Neuronal stem cell (in vitro differentiated cells): ENCODE results near the gene H2BK1.
A peak's percentile ranks its signal among the peaks of the same experiment; 100 is the strongest.

Experiments used
- DNase-seq: peaks from one replicate; pipeline ENCODE4 v3.0.0-alpha.2; 2013; ENCODE audit warnings: low spot score
- H2AFZ ChIP-seq: one replicate; pipeline ENCODE4 v1.6.1; 2013; ENCODE audit warnings: mild to moderate bottlenecking, low read length, inconsistent platforms
- H2AK5ac ChIP-seq: 2 replicates; pipeline ENCODE4 v1.6.1; 2013; ENCODE audit warnings: low read depth, mild to moderate bottlenecking, inconsistent platforms, low read length, moderate library complexity, mixed read lengths
- H2BK120ac ChIP-seq: 2 replicates; pipeline ENCODE4 v1.6.1; 2013; ENCODE audit warnings: low read depth, mild to moderate bottlenecking, inconsistent platforms, low read length, moderate library complexity, mixed read lengths
- H2BK12ac ChIP-seq: one replicate; pipeline ENCODE4 v1.6.1; 2013; ENCODE audit warnings: low read length, inconsistent platforms
- H2BK15ac ChIP-seq: 2 replicates; pipeline ENCODE4 v1.6.1; 2013; ENCODE audit warnings: mild to moderate bottlenecking, low read length, inconsistent platforms, mixed read lengths
- H2BK5ac ChIP-seq: one replicate; pipeline ENCODE4 v1.6.1; 2013; ENCODE audit warnings: inconsistent platforms, mild to moderate bottlenecking, low read length, moderate library complexity
- H3K14ac ChIP-seq: one replicate; pipeline ENCODE4 v1.6.1; 2013; ENCODE audit warnings: low read length, inconsistent platforms
- H3K18ac ChIP-seq: 2 replicates; pipeline ENCODE4 v1.6.1; 2013; ENCODE audit warnings: low read length, inconsistent platforms
- H3K23ac ChIP-seq: 2 replicates; pipeline ENCODE4 v1.6.1; 2013; ENCODE audit warnings: low read depth, mild to moderate bottlenecking, mixed read lengths, low read length, inconsistent platforms; ENCODE audit not compliant: poor library complexity
- H3K27ac ChIP-seq: replicated peaks from 3 replicates; pipeline ENCODE4 v1.5.1; 2013; ENCODE audit warnings: low read length, inconsistent platforms
- H3K27me3 ChIP-seq, 3 experiments: 2 replicates each; pipeline ENCODE4 v1.6.1; 2013; ENCODE audit warnings: low read length in 3 of 3, mild to moderate bottlenecking in 2 of 3, inconsistent platforms in 1 of 3, low read depth in 1 of 3, mixed read lengths in 1 of 3, moderate library complexity in 1 of 3; ENCODE audit not compliant: control insufficient read depth in 3 of 3, insufficient read depth in 3 of 3
- H3K36me3 ChIP-seq, 2 donors: replicated peaks in 1 of 2; 2 replicates each; pipeline ENCODE4 v1.6.1; 2013; ENCODE audit warnings: low read length in 2 of 2; ENCODE audit not compliant: control insufficient read depth in 2 of 2, insufficient read depth in 2 of 2
- H3K4ac ChIP-seq: 2 replicates; pipeline ENCODE4 v1.6.1; 2013; ENCODE audit warnings: inconsistent platforms, mild to moderate bottlenecking, low read length, moderate library complexity
- H3K4me1 ChIP-seq, 2 donors: 1 replicate in 1 of 2; 2 replicates in 1 of 2; pipeline ENCODE4 v1.6.1; 2013; ENCODE audit warnings: low read length in 2 of 2, low read depth in 1 of 2; ENCODE audit not compliant: control insufficient read depth in 2 of 2, insufficient read depth in 1 of 2
- H3K4me2 ChIP-seq: one replicate; pipeline ENCODE4 v1.6.1; 2013; ENCODE audit warnings: mild to moderate bottlenecking, low read length, inconsistent platforms; ENCODE audit not compliant: insufficient read depth, poor library complexity, severe bottlenecking
- H3K4me3 ChIP-seq, 2 donors: 2 replicates each; pipeline ENCODE4 v1.5.1; 2013; ENCODE audit warnings: low read length in 2 of 2, mild to moderate bottlenecking in 2 of 2, inconsistent platforms in 1 of 2, moderate library complexity in 1 of 2
- H3K79me1 ChIP-seq: one replicate; pipeline ENCODE4 v1.6.1; 2013; ENCODE audit warnings: low read depth, mild to moderate bottlenecking, inconsistent platforms, low read length, moderate library complexity
- H3K9ac ChIP-seq: one replicate; pipeline ENCODE4 v1.6.1; 2013; ENCODE audit warnings: mild to moderate bottlenecking, low read depth, low read length, inconsistent platforms; ENCODE audit not compliant: poor library complexity
- H3K9me3 ChIP-seq, 2 donors: replicated peaks in 1 of 2; 2 replicates each; pipeline versions ENCODE3 to v1.6.1; 2013; ENCODE audit warnings: low read length in 2 of 2, mild to moderate bottlenecking in 2 of 2, inconsistent platforms in 1 of 2, low read depth in 1 of 2, mixed read lengths in 1 of 2, moderate library complexity in 1 of 2; ENCODE audit not compliant: control insufficient read depth in 2 of 2, insufficient read depth in 1 of 2
- H4K8ac ChIP-seq: one replicate; pipeline ENCODE4 v1.6.1; 2013; ENCODE audit warnings: low read depth, mild to moderate bottlenecking, inconsistent platforms, low read length, moderate library complexity
- H4K91ac ChIP-seq: one replicate; pipeline ENCODE4 v1.6.1; 2013; ENCODE audit warnings: low read length, low read depth, mild to moderate bottlenecking, inconsistent platforms; ENCODE audit not compliant: poor library complexity
- WGBS, 2 donors: extraction: QIAGEN DNeasy Blood & Tissue Kit; methylation state at CpG; one replicate each; pipeline ENCODE4 v1.1.7; 2013; ENCODE audit warnings: missing lambda C conversion rate in 2 of 2, mixed read lengths in 1 of 2; ENCODE audit not compliant: insufficient read length in 2 of 2, insufficient replicate concordance in 1 of 2; ENCODE audit errors: extremely low coverage in 2 of 2; 5-methylcytosine and 5-hydroxymethylcytosine counted together

Gene H2BK1

GRCh38 chr7:151202836-151203235, 7.5 kb downstream of the H2BK1 start:
- peak overlapping the region; percentile 88 for H2AK5ac ChIP-seq
- H2AFZ ChIP-seq, result no peak overlapping the region
- H2BK120ac ChIP-seq, result no peak overlapping the region
- H3K9ac ChIP-seq, result no peak overlapping the region
- no peak overlapping the region for H4K8ac ChIP-seq
- H2BK12ac ChIP-seq, result no peak overlapping the region
- no peak for DNase-seq
- H3K23ac ChIP-seq, result no peak overlapping the region
- H3K4ac ChIP-seq, result no peak overlapping the region
- no peaks in the 10 kb centered on the region for H3K36me3 ChIP-seq
- H2BK15ac ChIP-seq, result peak overlapping the region; percentile 46
- peak overlapping the region; percentile 60 for H3K14ac ChIP-seq
- no peak overlapping the region for H3K27ac ChIP-seq
- H2BK5ac ChIP-seq, result no peak overlapping the region
- WGBS, 2 donors, result no CpG with 5 or more reads among the region's 9 CpGs
- H3K4me1 ChIP-seq, result peaks cover 2 to 11% of the 10 kb centered on the region in 2 donors
- no peaks in the 10 kb centered on the region for H3K79me1 ChIP-seq
- no peak overlapping the region for H3K4me2 ChIP-seq
- H3K9me3 ChIP-seq, result no peaks in the 10 kb centered on the region
- H3K27me3 ChIP-seq, result peaks cover 0 to 81% (median 0%) of the 10 kb centered on the region in 3 experiments
- no peak overlapping the region for H4K91ac ChIP-seq
- no peak overlapping the region for H3K18ac ChIP-seq
- no peak overlapping the region for H3K4me3 ChIP-seq

DNA sequence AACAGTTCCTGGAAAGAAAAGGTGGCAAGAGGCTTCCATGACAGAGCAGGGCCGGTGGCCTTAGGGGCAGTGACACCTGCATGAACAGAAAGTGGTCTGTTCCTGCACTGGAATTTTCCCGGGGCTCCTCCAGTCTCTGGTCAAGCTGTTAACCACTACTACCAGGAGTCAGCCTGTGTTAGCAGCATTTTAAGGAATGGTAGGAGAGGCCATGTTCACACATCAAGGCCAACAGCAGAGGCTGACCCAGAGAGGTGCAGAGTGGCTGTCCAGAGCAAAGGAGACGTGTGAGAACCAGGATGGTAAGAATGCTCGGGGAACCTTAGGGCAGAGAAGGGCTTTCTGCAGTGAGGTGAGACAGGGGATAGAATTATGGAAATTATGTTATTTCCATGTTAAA, 8.5 kb downstream of the H2BK1 start:
- Histone ChIP-seq H3K4me3 (no peak overlapping the region), H3K27me3 (peaks cover 0 to 83% (median 0%) of the 10 kb centered on the region in 3 experiments), H3K4me2 (no peak overlapping the region), H3K79me1 (no peaks in the 10 kb centered on the region), H2BK12ac (no peak overlapping the region), H3K27ac (no peak overlapping the region), H2BK5ac (no peak overlapping the region), H2AFZ (no peak overlapping the region), H3K36me3 (no peaks in the 10 kb centered on the region), H3K9ac (no peak overlapping the region), H2BK15ac (no peak overlapping the region), H3K18ac (no peak overlapping the region), H4K91ac (no peak overlapping the region), H3K4ac (no peak overlapping the region), H2BK120ac (no peak overlapping the region), H2AK5ac (no peak overlapping the region), H3K14ac (no peak overlapping the region), H3K4me1 (peaks cover 2 to 11% of the 10 kb centered on the region in 2 donors), H4K8ac (no peak overlapping the region), H3K9me3 (no peaks in the 10 kb centered on the region), H3K23ac (no peak overlapping the region)
- WGBS, 2 donors, result no CpG with 5 or more reads among the region's 4 CpGs
- no peak for DNase-seq

DNA sequence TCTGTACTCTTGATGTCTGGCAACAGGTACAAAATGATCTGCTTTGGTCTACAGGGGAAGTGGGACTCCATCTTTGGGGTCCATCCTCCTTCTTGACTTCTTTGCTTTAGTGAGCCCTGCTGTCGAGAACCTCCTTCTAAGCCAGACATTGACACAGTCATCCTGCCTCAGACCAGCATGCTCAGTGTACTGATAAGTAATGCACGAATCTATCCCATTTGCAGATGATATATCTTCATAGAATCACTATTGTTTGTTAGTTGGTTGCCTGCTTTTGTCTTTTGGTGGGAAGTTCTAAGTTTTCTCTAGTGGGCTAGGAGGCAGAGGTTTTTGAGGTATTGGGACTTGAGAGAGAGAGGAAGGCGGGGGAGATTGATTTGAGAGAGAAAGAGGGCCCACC, 8.9 kb downstream of the H2BK1 start:
- Histone ChIP-seq H3K4ac (no peak overlapping the region), H3K4me1 (peaks cover 2 to 11% of the 10 kb centered on the region in 2 donors), H4K8ac (no peak overlapping the region), H2BK5ac (no peak overlapping the region), H2BK15ac (no peak overlapping the region), H3K27me3 (peaks cover 0 to 85% (median 0%) of the 10 kb centered on the region in 3 experiments), H3K14ac (no peak overlapping the region), H2BK120ac (no peak overlapping the region), H4K91ac (no peak overlapping the region), H3K23ac (no peak overlapping the region), H3K4me2 (no peak overlapping the region), H2AFZ (no peak overlapping the region), H2BK12ac (no peak overlapping the region), H2AK5ac (no peak overlapping the region), H3K4me3 (no peak overlapping the region), H3K18ac (no peak overlapping the region), H3K36me3 (no peaks in the 10 kb centered on the region), H3K27ac (no peak overlapping the region), H3K9ac (no peak overlapping the region), H3K9me3 (no peaks in the 10 kb centered on the region), H3K79me1 (no peaks in the 10 kb centered on the region)
- 100% methylated on average over 1 of the region's 3 CpGs; no CpG with 5 or more reads in 1 of the 2 donors for WGBS, 2 donors
- no peak for DNase-seq

DNA sequence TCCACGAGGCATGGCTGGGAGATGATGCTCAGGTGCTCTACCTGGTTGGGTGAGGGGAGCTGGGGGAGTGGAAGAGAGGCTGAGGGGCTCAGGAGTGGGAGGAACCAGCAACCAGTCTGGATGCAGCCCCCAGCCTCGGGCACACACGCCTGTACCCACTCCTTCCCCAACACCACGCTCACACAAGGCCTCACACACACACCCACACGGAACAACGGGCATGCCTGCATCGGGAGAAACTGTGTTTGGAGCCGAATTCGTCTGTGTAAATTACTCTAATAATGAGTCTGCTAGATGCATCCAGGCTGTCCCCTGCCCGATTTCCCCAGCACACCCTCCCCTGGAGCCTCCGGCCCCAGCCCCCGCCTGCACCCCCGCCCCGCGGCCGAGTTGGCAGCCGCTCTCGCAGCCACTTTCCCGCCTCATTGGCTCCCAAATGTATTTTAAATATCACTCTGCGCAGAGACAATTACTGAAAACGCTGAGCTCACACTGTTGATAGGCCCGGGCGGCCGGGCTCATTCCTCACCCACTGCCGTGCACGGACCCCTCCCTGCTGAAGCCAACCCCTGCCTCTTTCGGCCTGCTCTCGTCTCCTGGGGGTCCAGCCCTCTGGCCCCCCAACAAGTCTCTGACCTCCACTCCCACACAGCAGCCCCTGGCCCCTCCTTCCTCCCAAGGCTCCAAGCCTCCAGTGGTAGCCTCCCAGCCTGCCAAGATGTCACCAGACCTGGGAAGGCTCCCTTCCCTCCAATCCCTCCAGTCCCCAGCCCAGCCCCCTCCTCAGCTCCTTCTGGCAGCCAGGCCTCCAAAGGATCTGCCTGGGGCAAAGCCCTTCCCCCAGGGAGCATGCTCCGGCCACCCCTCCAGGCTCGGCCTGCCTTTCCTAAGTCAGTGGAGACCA, 11.1 kb downstream of the H2BK1 start:
- H2BK12ac ChIP-seq, result peak overlapping the region; percentile 46
- DNase-seq, result no peak
- H3K9ac ChIP-seq, result no peak overlapping the region
- H4K8ac ChIP-seq, result peak overlapping the region; percentile 56
- no peak overlapping the region for H3K4me2 ChIP-seq
- H3K27ac ChIP-seq, result peak overlapping the region; percentile 11
- peak overlapping the region; percentile 27 for H3K23ac ChIP-seq
- H3K4ac ChIP-seq, result peak overlapping the region; percentile 4
- no peak overlapping the region for H2BK120ac ChIP-seq
- peak overlapping the region; percentile 23 for H2AK5ac ChIP-seq
- no CpG with 5 or more reads among the region's 30 CpGs for WGBS, 2 donors
- H2BK5ac ChIP-seq, result peak overlapping the region; percentile 54
- H4K91ac ChIP-seq, result peak overlapping the region; percentile 64
- H3K79me1 ChIP-seq, result no peaks in the 10 kb centered on the region
- H3K18ac ChIP-seq, result peak overlapping the region; percentile 91
- H2AFZ ChIP-seq, result peak overlapping the region; percentile 87
- peaks cover 2 to 13% of the 10 kb centered on the region in 2 donors for H3K4me1 ChIP-seq
- peak overlapping the region; percentile 69 for H2BK15ac ChIP-seq
- no peaks in the 10 kb centered on the region for H3K9me3 ChIP-seq
- no peak overlapping the region for H3K14ac ChIP-seq
- H3K36me3 ChIP-seq, result no peaks in the 10 kb centered on the region
- peaks cover 0 to 86% (median 0%) of the 10 kb centered on the region in 3 experiments for H3K27me3 ChIP-seq
- H3K4me3 ChIP-seq, result no peak overlapping the region
